Measurements from ENCODE around the gene SRSF4. TPM values are rescaled to one million over a fixed set of nuclear protein-coding genes. Genes with fewer than 3 reads are reported as not detected.

The SRSF4 gene
- total and polyA plus RNA-seq, 9 of the 15 experiments (the other 6 are each of a cell fraction or from before 2014, with no cell fraction given), result 15.9 to 132 (median 82.0) TPM

DNA sequence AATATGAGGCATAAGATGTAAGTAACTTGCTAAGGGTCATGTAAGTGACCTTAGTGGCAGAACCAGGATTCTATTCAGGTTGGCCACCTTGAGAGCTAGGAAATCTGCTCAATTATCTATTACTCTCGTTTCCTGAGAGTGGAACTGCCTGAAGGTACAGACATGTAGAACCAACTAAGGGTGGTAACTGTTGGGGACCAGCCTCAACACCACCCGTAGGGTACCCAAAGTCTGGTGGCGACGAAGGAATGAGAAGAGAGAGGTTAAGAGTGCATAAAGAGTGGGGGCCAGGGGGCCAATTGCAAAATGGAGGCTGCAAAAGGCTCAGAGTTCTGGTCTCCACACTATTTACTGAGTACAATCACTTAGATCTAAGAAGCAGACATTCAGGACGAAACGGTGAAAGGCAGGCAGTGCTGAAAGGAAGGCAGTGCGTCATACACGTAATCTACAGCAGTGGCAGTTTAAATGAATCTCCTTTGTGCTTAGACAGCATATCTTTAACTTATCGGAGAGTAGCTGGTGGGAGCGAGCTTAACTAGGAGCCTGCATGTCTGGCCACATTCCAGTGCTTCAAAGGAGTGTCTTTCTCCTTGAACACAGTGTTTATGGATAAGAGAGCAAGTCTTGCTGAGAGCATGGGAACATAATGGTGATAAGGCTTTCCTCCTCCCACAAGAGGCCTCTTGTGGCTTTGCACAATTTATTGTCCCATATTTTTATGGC lies 25.0 kb downstream of the SRSF4 start (continued):
- TF ChIP-seq, protein P1, sequence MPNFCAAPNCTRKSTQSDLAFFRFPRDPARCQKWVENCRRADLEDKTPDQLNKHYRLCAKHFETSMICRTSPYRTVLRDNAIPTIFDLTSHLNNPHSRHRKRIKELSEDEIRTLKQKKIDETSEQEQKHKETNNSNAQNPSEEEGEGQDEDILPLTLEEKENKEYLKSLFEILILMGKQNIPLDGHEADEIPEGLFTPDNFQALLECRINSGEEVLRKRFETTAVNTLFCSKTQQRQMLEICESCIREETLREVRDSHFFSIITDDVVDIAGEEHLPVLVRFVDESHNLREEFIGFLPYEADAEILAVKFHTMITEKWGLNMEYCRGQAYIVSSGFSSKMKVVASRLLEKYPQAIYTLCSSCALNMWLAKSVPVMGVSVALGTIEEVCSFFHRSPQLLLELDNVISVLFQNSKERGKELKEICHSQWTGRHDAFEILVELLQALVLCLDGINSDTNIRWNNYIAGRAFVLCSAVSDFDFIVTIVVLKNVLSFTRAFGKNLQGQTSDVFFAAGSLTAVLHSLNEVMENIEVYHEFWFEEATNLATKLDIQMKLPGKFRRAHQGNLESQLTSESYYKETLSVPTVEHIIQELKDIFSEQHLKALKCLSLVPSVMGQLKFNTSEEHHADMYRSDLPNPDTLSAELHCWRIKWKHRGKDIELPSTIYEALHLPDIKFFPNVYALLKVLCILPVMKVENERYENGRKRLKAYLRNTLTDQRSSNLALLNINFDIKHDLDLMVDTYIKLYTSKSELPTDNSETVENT (CRISPR knock-in tag; IDR thresholded peaks at IDR 0.05), result no peak
- TF ChIP-seq, protein P2, sequence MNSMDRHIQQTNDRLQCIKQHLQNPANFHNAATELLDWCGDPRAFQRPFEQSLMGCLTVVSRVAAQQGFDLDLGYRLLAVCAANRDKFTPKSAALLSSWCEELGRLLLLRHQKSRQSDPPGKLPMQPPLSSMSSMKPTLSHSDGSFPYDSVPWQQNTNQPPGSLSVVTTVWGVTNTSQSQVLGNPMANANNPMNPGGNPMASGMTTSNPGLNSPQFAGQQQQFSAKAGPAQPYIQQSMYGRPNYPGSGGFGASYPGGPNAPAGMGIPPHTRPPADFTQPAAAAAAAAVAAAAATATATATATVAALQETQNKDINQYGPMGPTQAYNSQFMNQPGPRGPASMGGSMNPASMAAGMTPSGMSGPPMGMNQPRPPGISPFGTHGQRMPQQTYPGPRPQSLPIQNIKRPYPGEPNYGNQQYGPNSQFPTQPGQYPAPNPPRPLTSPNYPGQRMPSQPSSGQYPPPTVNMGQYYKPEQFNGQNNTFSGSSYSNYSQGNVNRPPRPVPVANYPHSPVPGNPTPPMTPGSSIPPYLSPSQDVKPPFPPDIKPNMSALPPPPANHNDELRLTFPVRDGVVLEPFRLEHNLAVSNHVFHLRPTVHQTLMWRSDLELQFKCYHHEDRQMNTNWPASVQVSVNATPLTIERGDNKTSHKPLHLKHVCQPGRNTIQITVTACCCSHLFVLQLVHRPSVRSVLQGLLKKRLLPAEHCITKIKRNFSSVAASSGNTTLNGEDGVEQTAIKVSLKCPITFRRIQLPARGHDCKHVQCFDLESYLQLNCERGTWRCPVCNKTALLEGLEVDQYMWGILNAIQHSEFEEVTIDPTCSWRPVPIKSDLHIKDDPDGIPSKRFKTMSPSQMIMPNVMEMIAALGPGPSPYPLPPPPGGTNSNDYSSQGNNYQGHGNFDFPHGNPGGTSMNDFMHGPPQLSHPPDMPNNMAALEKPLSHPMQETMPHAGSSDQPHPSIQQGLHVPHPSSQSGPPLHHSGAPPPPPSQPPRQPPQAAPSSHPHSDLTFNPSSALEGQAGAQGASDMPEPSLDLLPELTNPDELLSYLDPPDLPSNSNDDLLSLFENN (IDR thresholded peaks at IDR 0.05; ENCODE audit: low read depth in 2 of 2, low read length in 2 of 2), result peak in 1 of 2 experiments; percentile 93; a peak in 2 of 4 replicates
- TF ChIP-seq, protein P3, sequence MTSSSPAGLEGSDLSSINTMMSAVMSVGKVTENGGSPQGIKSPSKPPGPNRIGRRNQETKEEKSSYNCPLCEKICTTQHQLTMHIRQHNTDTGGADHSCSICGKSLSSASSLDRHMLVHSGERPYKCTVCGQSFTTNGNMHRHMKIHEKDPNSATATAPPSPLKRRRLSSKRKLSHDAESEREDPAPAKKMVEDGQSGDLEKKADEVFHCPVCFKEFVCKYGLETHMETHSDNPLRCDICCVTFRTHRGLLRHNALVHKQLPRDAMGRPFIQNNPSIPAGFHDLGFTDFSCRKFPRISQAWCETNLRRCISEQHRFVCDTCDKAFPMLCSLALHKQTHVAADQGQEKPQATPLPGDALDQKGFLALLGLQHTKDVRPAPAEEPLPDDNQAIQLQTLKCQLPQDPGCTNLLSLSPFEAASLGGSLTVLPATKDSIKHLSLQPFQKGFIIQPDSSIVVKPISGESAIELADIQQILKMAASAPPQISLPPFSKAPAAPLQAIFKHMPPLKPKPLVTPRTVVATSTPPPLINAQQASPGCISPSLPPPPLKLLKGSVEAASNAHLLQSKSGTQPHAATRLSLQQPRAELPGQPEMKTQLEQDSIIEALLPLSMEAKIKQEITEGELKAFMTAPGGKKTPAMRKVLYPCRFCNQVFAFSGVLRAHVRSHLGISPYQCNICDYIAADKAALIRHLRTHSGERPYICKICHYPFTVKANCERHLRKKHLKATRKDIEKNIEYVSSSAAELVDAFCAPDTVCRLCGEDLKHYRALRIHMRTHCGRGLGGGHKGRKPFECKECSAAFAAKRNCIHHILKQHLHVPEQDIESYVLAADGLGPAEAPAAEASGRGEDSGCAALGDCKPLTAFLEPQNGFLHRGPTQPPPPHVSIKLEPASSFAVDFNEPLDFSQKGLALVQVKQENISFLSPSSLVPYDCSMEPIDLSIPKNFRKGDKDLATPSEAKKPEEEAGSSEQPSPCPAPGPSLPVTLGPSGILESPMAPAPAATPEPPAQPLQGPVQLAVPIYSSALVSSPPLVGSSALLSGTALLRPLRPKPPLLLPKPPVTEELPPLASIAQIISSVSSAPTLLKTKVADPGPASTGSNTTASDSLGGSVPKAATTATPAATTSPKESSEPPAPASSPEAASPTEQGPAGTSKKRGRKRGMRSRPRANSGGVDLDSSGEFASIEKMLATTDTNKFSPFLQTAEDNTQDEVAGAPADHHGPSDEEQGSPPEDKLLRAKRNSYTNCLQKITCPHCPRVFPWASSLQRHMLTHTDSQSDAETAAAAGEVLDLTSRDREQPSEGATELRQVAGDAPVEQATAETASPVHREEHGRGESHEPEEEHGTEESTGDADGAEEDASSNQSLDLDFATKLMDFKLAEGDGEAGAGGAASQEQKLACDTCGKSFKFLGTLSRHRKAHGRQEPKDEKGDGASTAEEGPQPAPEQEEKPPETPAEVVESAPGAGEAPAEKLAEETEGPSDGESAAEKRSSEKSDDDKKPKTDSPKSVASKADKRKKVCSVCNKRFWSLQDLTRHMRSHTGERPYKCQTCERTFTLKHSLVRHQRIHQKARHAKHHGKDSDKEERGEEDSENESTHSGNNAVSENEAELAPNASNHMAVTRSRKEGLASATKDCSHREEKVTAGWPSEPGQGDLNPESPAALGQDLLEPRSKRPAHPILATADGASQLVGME (CRISPR knock-in tag; IDR thresholded peaks at IDR 0.05), result no peak
- TF ChIP-seq ATF7 (IDR thresholded peaks at IDR 0.05) (peak; percentile 96), KDM4B (IDR thresholded peaks at IDR 0.05; ENCODE audit: borderline replicate concordance in 2 of 2, low read depth in 1 of 2) (no peak; a peak in 1 of 4 replicates), SRSF9 (IDR thresholded peaks at IDR 0.05; ENCODE audit: borderline replicate concordance, low read depth, low read length) (no peak), RAD21 (CRISPR knock-in tag; conservative IDR thresholded peaks at IDR 0.05 in 1 of 2, IDR thresholded peaks at IDR 0.05 in 1 of 2) (peak in 1 of 2 experiments; percentile 33; a peak in 2 of 4 replicates), CBX2 (IDR thresholded peaks at IDR 0.05; ENCODE audit: insufficient read depth, low read length, poor library complexity, severe bottlenecking) (no peak), ILF3 (IDR thresholded peaks at IDR 0.05; ENCODE audit: borderline replicate concordance) (no peak), NR2C1 (IDR thresholded peaks at IDR 0.05) (peak; percentile 41; the same call in 1 of the 2 replicates), NR2C1 (tag; IDR thresholded peaks at IDR 0.05) (peak; percentile 28), STAT5A (IDR thresholded peaks at IDR 0.05; ENCODE audit: borderline replicate concordance, low read length) (peak; percentile 85)
- TF ChIP-seq, protein P4, sequence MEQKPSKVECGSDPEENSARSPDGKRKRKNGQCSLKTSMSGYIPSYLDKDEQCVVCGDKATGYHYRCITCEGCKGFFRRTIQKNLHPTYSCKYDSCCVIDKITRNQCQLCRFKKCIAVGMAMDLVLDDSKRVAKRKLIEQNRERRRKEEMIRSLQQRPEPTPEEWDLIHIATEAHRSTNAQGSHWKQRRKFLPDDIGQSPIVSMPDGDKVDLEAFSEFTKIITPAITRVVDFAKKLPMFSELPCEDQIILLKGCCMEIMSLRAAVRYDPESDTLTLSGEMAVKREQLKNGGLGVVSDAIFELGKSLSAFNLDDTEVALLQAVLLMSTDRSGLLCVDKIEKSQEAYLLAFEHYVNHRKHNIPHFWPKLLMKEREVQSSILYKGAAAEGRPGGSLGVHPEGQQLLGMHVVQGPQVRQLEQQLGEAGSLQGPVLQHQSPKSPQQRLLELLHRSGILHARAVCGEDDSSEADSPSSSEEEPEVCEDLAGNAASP (IDR thresholded peaks at IDR 0.05), result no peak

Data from K562 (cell line).